ENCODE data around the gene SLC11A2.

DNA sequence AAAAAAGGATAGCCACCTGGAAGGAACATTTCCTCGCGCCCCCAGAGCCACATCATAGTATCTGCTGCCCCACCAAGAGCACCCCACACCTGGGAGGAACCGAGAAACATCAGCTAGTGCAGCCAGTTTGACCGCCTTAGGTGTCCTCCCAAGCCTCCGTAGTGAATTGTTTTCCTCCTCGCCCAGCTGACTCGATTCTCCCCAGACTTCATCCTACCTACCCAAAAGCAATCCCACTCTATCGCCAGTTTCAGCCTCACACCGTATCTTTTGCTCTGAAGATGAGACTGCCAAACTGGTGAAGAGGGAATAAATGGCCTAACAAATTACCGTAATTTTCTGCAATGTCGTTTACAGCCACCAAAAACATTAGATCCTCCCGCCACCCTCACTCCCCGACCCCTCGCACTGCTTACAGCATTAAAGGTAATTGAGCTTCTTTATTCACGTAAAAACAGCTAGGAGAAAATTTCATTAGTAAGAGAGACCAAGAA lies 1.2 kb upstream of the SLC11A2 start:
- TF ChIP-seq, protein P1, sequence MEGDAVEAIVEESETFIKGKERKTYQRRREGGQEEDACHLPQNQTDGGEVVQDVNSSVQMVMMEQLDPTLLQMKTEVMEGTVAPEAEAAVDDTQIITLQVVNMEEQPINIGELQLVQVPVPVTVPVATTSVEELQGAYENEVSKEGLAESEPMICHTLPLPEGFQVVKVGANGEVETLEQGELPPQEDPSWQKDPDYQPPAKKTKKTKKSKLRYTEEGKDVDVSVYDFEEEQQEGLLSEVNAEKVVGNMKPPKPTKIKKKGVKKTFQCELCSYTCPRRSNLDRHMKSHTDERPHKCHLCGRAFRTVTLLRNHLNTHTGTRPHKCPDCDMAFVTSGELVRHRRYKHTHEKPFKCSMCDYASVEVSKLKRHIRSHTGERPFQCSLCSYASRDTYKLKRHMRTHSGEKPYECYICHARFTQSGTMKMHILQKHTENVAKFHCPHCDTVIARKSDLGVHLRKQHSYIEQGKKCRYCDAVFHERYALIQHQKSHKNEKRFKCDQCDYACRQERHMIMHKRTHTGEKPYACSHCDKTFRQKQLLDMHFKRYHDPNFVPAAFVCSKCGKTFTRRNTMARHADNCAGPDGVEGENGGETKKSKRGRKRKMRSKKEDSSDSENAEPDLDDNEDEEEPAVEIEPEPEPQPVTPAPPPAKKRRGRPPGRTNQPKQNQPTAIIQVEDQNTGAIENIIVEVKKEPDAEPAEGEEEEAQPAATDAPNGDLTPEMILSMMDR (IDR thresholded peaks at IDR 0.05): no peak
- no peak for TF ChIP-seq POLR2A (IDR thresholded peaks at IDR 0.05)
